Measurements from ENCODE around the gene MORN5. TPM values are rescaled to one million over a fixed set of nuclear protein-coding genes. Genes with fewer than 3 reads are reported as not detected.

The MORN5 gene
- total and polyA plus RNA-seq, 8 donors = 1.2 to 7.2 (median 4.2) TPM; not detected in 1

GRCh38 chr9:122228191-122228567 is 68.5 kb downstream of the MORN5 start:
- no peaks in the 10 kb centered on the region for H3K9me3 ChIP-seq
- peak overlapping the region; percentile 9 to 36 for H3K4me3 ChIP-seq
- H3K27me3 ChIP-seq = peaks cover 51 to 87% of the 10 kb centered on the region in 2 donors
- peaks cover 5 to 30% of the 10 kb centered on the region in 2 donors for H3K4me1 ChIP-seq
- DNase-seq (no peak), ATAC-seq (no peak)
- no peak for TF ChIP-seq CTCF (IDR thresholded peaks at IDR 0.05)
- intact Hi-C loops (cut with DNase I) = no loop called here
- no peaks in the 10 kb centered on the region for H3K36me3 ChIP-seq
- no peak overlapping the region for H3K27ac ChIP-seq

DNA sequence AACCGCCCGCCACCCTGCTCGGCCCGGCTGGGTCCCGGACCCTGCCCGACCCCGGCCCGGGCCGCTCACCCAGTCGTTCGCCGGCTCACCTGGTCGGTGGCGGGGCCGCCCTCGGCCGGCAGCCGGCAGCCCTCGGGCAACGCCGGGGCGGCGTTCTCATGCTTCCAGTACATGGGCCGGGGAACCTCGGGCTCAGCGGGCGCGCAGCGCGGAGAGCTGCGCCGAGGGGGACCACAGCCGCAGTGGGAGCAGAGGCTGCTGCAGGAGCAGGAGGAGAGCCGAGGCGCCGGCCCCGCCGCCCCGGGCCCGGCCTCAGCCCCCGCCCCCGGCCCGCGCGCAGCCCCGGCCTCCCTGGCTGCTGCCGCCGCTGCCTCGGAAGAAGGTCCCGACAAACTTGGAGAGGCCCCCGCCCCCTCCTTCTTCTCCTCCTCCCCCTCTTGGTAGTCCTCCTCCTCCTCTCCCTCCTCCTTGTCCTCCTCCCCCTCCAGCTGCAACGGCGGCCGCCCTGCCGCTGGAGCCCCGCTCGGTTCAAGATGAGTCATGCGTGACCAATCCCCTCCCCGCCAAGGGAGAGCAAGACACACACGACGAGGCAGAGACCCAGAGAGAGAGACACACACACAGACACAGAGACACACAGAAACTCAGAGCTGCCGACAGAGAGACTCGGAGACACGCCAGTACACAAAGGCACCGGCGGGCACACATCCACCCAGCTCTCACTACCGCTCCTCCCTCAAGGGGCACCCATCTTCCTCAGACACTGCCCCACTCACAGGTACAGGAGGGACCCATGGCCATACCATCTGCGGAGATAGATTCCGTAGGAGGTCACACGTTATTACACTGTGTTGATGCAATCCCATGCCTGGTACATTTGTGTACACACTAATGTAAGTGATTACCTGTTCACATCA is 69.1 kb downstream of the MORN5 start, which contains the start of gene LHX6:
TSS of gene LHX6 (minus strand) at position 390 of the 917 bp plus-strand sequence. CDS start at position 173, 217 bp downstream.
- no peaks in the 10 kb centered on the region for H3K9me3 ChIP-seq
- peaks cover 51 to 80% of the 10 kb centered on the region in 2 donors for H3K27me3 ChIP-seq
- DNase-seq (no peak), ATAC-seq (peak; percentile 22)
- peak within 1 kb of the TSS; percentile 9 to 36 for H3K4me3 ChIP-seq
- peaks cover 5 to 30% of the 10 kb centered on the region in 2 donors for H3K4me1 ChIP-seq
- H3K27ac ChIP-seq = no peak within 1 kb of the TSS
- H3K36me3 ChIP-seq = no peaks in the 10 kb centered on the region
- TF ChIP-seq CTCF (IDR thresholded peaks at IDR 0.05) = no peak
- intact Hi-C loops (cut with DNase I) = no loop called here

DNA sequence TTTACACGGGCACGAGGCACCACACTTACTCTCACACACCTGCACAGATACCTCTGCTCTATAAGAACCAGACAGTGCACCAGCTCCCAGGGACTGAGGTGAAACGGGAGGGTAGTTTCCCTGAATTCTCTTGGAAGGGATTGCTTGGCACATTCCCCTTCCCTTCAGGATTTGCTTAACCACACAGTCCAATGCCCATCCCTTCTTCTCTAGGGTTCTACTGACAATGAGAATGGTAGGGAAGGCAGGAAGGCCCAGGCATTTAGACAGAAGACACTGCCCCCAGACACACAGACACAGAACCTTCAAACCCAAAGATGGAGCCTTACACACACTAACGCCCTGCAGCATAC is 69.8 kb downstream of the MORN5 start:
- Histone ChIP-seq H3K36me3 (no peaks in the 10 kb centered on the region), H3K27me3 (peaks cover 51 to 74% of the 10 kb centered on the region in 2 donors)
- intact Hi-C loops (cut with DNase I) = no loop called here

GRCh38 chr9:122232796-122233306 is 73.1 kb downstream of the MORN5 start:
- H3K4me3 ChIP-seq = no peak overlapping the region
- ATAC-seq = no peak
- H3K9me3 ChIP-seq = no peaks in the 10 kb centered on the region
- intact Hi-C loops (cut with DNase I) = no loop called here
- H3K4me1 ChIP-seq = peaks cover 0 to 15% of the 10 kb centered on the region in 2 donors
- H3K27me3 ChIP-seq = peaks cover 20 to 40% of the 10 kb centered on the region in 2 donors
- TF ChIP-seq CTCF (IDR thresholded peaks at IDR 0.05) = no peak
- no peak overlapping the region for H3K27ac ChIP-seq
- peaks cover 0 to under 1% of the 10 kb centered on the region in 2 donors for H3K36me3 ChIP-seq
- DNase-seq = no peak

More for the DNA sequence above, 69.8 kb downstream of the MORN5 start:
- H3K9me3 ChIP-seq = no peaks in the 10 kb centered on the region
- TF ChIP-seq CTCF (IDR thresholded peaks at IDR 0.05) = no peak
- H3K4me3 ChIP-seq = no peak overlapping the region
- DNase-seq (no peak), ATAC-seq (no peak)
- H3K27ac ChIP-seq = no peak overlapping the region
- H3K4me1 ChIP-seq = peaks cover 5 to 30% of the 10 kb centered on the region in 2 donors
